ENCODE measurements around the gene LRG1. TPM values are rescaled to one million over a fixed set of nuclear protein-coding genes. Genes with fewer than 3 reads are reported as not detected.

The LRG1 gene
- polyA plus RNA-seq, 1 of the 3 experiments (the other 2 are of a cell fraction), result 0.12 TPM

- Histone ChIP-seq H3K4me2 (no peak overlapping the region), H3K4me3 (ENCODE audit: low read depth in 2 of 2, low read length in 1 of 2) (no peak overlapping the region), H2AFZ (ENCODE audit: low read depth) (no peak overlapping the region), H3F3A (replicated peaks; ENCODE audit: insufficient read depth) (no peaks in the 10 kb centered on the region), H3K9ac (no peak overlapping the region), H3K9me2 (no peaks in the 10 kb centered on the region), H3K79me2 (ENCODE audit: insufficient read depth) (no peaks in the 10 kb centered on the region), H3K4me1 (ENCODE audit: control insufficient read depth in 1 of 2, insufficient read depth in 2 of 2, low read depth in 1 of 2, low read length in 1 of 2) (peaks cover 0 to 6% of the 10 kb centered on the region in 2 experiments; a peak in 1 of 4 replicates), H3K27ac (ENCODE audit: low read depth in 2 of 2, low read length in 1 of 2) (no peak overlapping the region), H4K20me1 (ENCODE audit: insufficient read depth) (no peaks in the 10 kb centered on the region), H3K36me3 (replicated peaks in 1 of 2; ENCODE audit: control insufficient read depth in 1 of 2, insufficient read depth in 2 of 2, low read length in 1 of 2) (no peaks in the 10 kb centered on the region), H3K27me3 (ENCODE audit: insufficient read depth) (no peaks in the 10 kb centered on the region), H3K9me3 (no peaks in the 10 kb centered on the region)
- ChIA-PET CTCF (interaction anchor here (1.0 to 3.6 kb wide), 3 partner anchors 14 to 95 kb away, joined by 3 to 53 read pairs (median 4); no protein-coding TSS in a partner anchor), POLR2A (no interaction called here)
- DNase-seq, result no peak
- no peak for TF ChIP-seq TEAD4 (IDR thresholded peaks at IDR 0.05; ENCODE audit: borderline replicate concordance, insufficient read depth)
- TF ChIP-seq MEF2A (IDR thresholded peaks at IDR 0.05; ENCODE audit: borderline replicate concordance, low read depth), result no peak
- TF ChIP-seq NFIC (IDR thresholded peaks at IDR 0.05; ENCODE audit: borderline replicate concordance), result no peak
- no peak for TF ChIP-seq RAD21 (IDR thresholded peaks at IDR 0.05; ENCODE audit: low read length)
- no peak for TF ChIP-seq GATA2 (CRISPR knock-in tag; IDR thresholded peaks at IDR 0.05)
- TF ChIP-seq, protein P1, sequence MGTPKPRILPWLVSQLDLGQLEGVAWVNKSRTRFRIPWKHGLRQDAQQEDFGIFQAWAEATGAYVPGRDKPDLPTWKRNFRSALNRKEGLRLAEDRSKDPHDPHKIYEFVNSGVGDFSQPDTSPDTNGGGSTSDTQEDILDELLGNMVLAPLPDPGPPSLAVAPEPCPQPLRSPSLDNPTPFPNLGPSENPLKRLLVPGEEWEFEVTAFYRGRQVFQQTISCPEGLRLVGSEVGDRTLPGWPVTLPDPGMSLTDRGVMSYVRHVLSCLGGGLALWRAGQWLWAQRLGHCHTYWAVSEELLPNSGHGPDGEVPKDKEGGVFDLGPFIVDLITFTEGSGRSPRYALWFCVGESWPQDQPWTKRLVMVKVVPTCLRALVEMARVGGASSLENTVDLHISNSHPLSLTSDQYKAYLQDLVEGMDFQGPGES (IDR thresholded peaks at IDR 0.05; ENCODE audit: low read depth, low read length), result no peak
- TF ChIP-seq POLR2AphosphoS5 (IDR thresholded peaks at IDR 0.05; ENCODE audit: low read depth, low read length), result no peak
- TF ChIP-seq EZH2phosphoT487 (IDR thresholded peaks at IDR 0.05; ENCODE audit: borderline replicate concordance, low read depth), result no peak
- no peak for TF ChIP-seq RCOR1 (IDR thresholded peaks at IDR 0.05; ENCODE audit: low read length)
- 74% methylated on average over 10 of the region's 12 CpGs for WGBS (ENCODE audit: low lambda C conversion rate)
These were observed 1.4 kb upstream of the LRG1 start for GRCh38 chr19:4541114-4541805.

DNA sequence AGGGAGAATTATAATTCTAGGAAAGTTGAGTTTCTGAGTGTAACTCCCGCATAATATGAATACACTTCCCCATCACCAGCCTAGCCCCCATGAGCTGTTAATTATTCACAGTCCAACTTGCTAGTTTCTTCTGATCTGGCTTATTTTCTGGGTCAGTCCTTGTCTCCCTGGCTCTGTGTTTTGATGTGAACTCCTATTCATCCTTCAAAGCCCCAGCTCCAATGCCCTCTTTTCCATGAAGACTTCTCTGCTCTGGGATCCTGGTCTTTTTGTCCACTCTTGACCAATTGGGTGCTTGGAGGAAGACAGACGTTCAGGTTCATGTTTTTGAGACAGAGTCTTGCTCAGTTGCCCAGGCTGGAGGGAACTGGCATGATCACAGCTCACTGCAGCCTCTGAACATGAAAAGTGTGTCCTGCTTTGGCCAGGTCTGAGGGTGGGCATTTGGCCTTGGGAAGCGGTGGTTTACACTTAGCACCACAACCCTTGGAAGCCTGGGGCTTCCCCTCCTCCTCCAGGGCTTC is 605 bp downstream of the LRG1 start:
- Histone ChIP-seq H2AFZ (ENCODE audit: low read depth) (no peak overlapping the region), H3K9me3 (no peaks in the 10 kb centered on the region), H4K20me1 (ENCODE audit: insufficient read depth) (no peaks in the 10 kb centered on the region), H3K9me2 (no peaks in the 10 kb centered on the region), H3K4me3 (ENCODE audit: low read depth in 2 of 2, low read length in 1 of 2) (no peak overlapping the region), H3K79me2 (ENCODE audit: insufficient read depth) (no peaks in the 10 kb centered on the region), H3F3A (replicated peaks; ENCODE audit: insufficient read depth) (no peaks in the 10 kb centered on the region), H3K4me2 (no peak overlapping the region), H3K9ac (no peak overlapping the region), H3K27ac (ENCODE audit: low read depth in 2 of 2, low read length in 1 of 2) (no peak overlapping the region), H3K27me3 (ENCODE audit: insufficient read depth) (no peaks in the 10 kb centered on the region; the same call in 1 of the 2 replicates), H3K36me3 (replicated peaks in 1 of 2; ENCODE audit: control insufficient read depth in 1 of 2, insufficient read depth in 2 of 2, low read length in 1 of 2) (no peaks in the 10 kb centered on the region), H3K4me1 (ENCODE audit: control insufficient read depth in 1 of 2, insufficient read depth in 2 of 2, low read depth in 1 of 2, low read length in 1 of 2) (peaks cover 0 to 13% of the 10 kb centered on the region in 2 experiments; a peak in 2 of 4 replicates)
- no peak for DNase-seq
- 64% methylated on average over 3 of the region's 3 CpGs for WGBS (ENCODE audit: low lambda C conversion rate)
- CTCF ChIA-PET, result interaction anchor here (0.8 to 3.6 kb wide), 8 partner anchors 8 to 252 kb away, joined by 3 to 53 read pairs (median 4); partner anchors contain the start of gene FEM1A
- TF ChIP-seq GATA2 (CRISPR knock-in tag; IDR thresholded peaks at IDR 0.05) (no peak), CHD2 (IDR thresholded peaks at IDR 0.05; ENCODE audit: low read length, partially characterized antibody) (no peak), NRF1 (IDR thresholded peaks at IDR 0.05; ENCODE audit: low read depth, low read length) (no peak), POLR2AphosphoS5 (IDR thresholded peaks at IDR 0.05; ENCODE audit: low read depth, low read length) (no peak)
- POLR2A ChIA-PET, result no interaction called here

All from SK-N-SH (cell line).